ENCODE data around the gene LYAR. TPM values are rescaled to one million over a fixed set of nuclear protein-coding genes. Genes with fewer than 3 reads are reported as not detected.
"Not testable (repeated sequence)": the region's sequence is repeated elsewhere in the genome, so short reads cannot be mapped to it uniquely, and the experiment has no call there.

Gene LYAR
- total RNA-seq, 1 experiment from 2014 or later, result 47.1 TPM

- Histone ChIP-seq H3K9me3 (replicated peaks) (no peaks in the 10 kb centered on the region; the same call in 1 of the 2 replicates), H3K27ac (peak overlapping the region; percentile 93), H3K27me3 (replicated peaks) (no peaks in the 10 kb centered on the region), H3K4me1 (replicated peaks) (peaks cover 36% of the 10 kb centered on the region), H3K36me3 (peaks cover 61% of the 10 kb centered on the region), H3K4me3 (no peak overlapping the region)
- DNase-seq (ENCODE audit: low read depth in 1 of 2, low spot score in 2 of 2), result no peak
These were observed 21.2 kb downstream of the LYAR start for GRCh38 chr4:4268776-4269175.

GRCh38 chr4:4267981-4268380, 22.0 kb downstream of the LYAR start:
- Histone ChIP-seq H3K9me3 (replicated peaks) (no peaks in the 10 kb centered on the region; the same call in 1 of the 2 replicates), H3K4me1 (replicated peaks) (peaks cover 36% of the 10 kb centered on the region), H3K36me3 (peaks cover 53% of the 10 kb centered on the region), H3K4me3 (no peak overlapping the region), H3K27me3 (replicated peaks) (no peaks in the 10 kb centered on the region), H3K27ac (peak overlapping the region; percentile 93)
- DNase-seq (ENCODE audit: low read depth in 1 of 2, low spot score in 2 of 2), result peak; percentile 66 to 72

GRCh38 chr4:4260185-4260751, 29.7 kb downstream of the LYAR start:
- no peak overlapping the region for H3K27ac ChIP-seq
- no peaks in the 10 kb centered on the region for H3K4me1 ChIP-seq (replicated peaks)
- no peaks in the 10 kb centered on the region for H3K36me3 ChIP-seq
- H3K4me3 ChIP-seq, result no peak overlapping the region
- DNase-seq (ENCODE audit: low read depth in 1 of 2, low spot score in 2 of 2), result peak in 1 of 2 experiments; percentile 36
- no peaks in the 10 kb centered on the region for H3K9me3 ChIP-seq (replicated peaks)
- H3K27me3 ChIP-seq (replicated peaks), result 0 out of 2 replicates have a peak, but pooled peaks cover 11% of the 10 kb centered on the region

- DNase-seq (ENCODE audit: low read depth in 1 of 2, low spot score in 2 of 2), result no peak
- Histone ChIP-seq H3K4me3 (no peak overlapping the region), H3K4me1 (replicated peaks) (no peaks in the 10 kb centered on the region), H3K36me3 (no peaks in the 10 kb centered on the region), H3K27me3 (replicated peaks) (0 out of 2 replicates have a peak, but pooled peaks cover 11% of the 10 kb centered on the region), H3K9me3 (replicated peaks) (no peaks in the 10 kb centered on the region), H3K27ac (no peak overlapping the region)
These were observed 30.4 kb downstream of the LYAR start for GRCh38 chr4:4259484-4260100.

- H3K27me3 ChIP-seq (replicated peaks), result 0 out of 2 replicates have a peak, but pooled peaks cover 16% of the 10 kb centered on the region
- H3K27ac ChIP-seq; H3K4me3 ChIP-seq; H3K36me3 ChIP-seq; H3K9me3 ChIP-seq (replicated peaks); H3K4me1 ChIP-seq (replicated peaks); DNase-seq (ENCODE audit: low read depth in 1 of 2, low spot score in 2 of 2): not testable (repeated sequence)
These were observed 32.2 kb downstream of the LYAR start for GRCh38 chr4:4257705-4258104.

- DNase-seq (ENCODE audit: low read depth in 1 of 2, low spot score in 2 of 2), result no peak
- Histone ChIP-seq H3K27me3 (replicated peaks) (0 out of 2 replicates have a peak, but pooled peaks cover 16% of the 10 kb centered on the region), H3K27ac (no peak overlapping the region), H3K36me3 (no peaks in the 10 kb centered on the region), H3K9me3 (replicated peaks) (no peaks in the 10 kb centered on the region), H3K4me1 (replicated peaks) (no peaks in the 10 kb centered on the region), H3K4me3 (no peak overlapping the region)
These were observed 33.2 kb downstream of the LYAR start for GRCh38 chr4:4256799-4257198.

- no peak overlapping the region for H3K27ac ChIP-seq
- no peaks in the 10 kb centered on the region for H3K36me3 ChIP-seq
- DNase-seq (ENCODE audit: low read depth in 1 of 2, low spot score in 2 of 2), result no peak
- H3K4me3 ChIP-seq, result no peak overlapping the region
- no peaks in the 10 kb centered on the region for H3K9me3 ChIP-seq (replicated peaks)
- 0 out of 2 replicates have a peak, but pooled peaks cover 16% of the 10 kb centered on the region for H3K27me3 ChIP-seq (replicated peaks)
- no peaks in the 10 kb centered on the region for H3K4me1 ChIP-seq (replicated peaks)
These were observed 35.3 kb downstream of the LYAR start for GRCh38 chr4:4254666-4255065.

- Histone ChIP-seq H3K36me3 (no peaks in the 10 kb centered on the region), H3K27ac (no peak overlapping the region), H3K4me3 (no peak overlapping the region), H3K27me3 (replicated peaks) (0 out of 2 replicates have a peak, but pooled peaks cover 16% of the 10 kb centered on the region), H3K4me1 (replicated peaks) (peaks cover 1% of the 10 kb centered on the region), H3K9me3 (replicated peaks) (no peaks in the 10 kb centered on the region)
- no peak for DNase-seq (ENCODE audit: low read depth in 1 of 2, low spot score in 2 of 2)
These were observed 35.8 kb downstream of the LYAR start for GRCh38 chr4:4254199-4254598.

- no peaks in the 10 kb centered on the region for H3K9me3 ChIP-seq (replicated peaks)
- 0 out of 2 replicates have a peak, but pooled peaks cover 5% of the 10 kb centered on the region for H3K27me3 ChIP-seq (replicated peaks)
- no peak for DNase-seq (ENCODE audit: low read depth in 1 of 2, low spot score in 2 of 2)
- no peak overlapping the region for H3K4me3 ChIP-seq
- H3K27ac ChIP-seq, result no peak overlapping the region
- H3K4me1 ChIP-seq (replicated peaks), result peaks cover 15% of the 10 kb centered on the region
- H3K36me3 ChIP-seq, result peaks cover 17% of the 10 kb centered on the region
These were observed 40.1 kb downstream of the LYAR start for GRCh38 chr4:4249866-4250265.

- Histone ChIP-seq H3K36me3 (peaks cover 22% of the 10 kb centered on the region), H3K4me1 (replicated peaks) (peaks cover 15% of the 10 kb centered on the region)
- H3K9me3 ChIP-seq (replicated peaks); H3K27ac ChIP-seq; H3K27me3 ChIP-seq (replicated peaks); H3K4me3 ChIP-seq; DNase-seq (ENCODE audit: low read depth in 1 of 2, low spot score in 2 of 2): not testable (repeated sequence)
These were observed 40.6 kb downstream of the LYAR start for GRCh38 chr4:4249342-4249741.

- Histone ChIP-seq H3K27me3 (replicated peaks) (0 out of 2 replicates have a peak, but pooled peaks cover 5% of the 10 kb centered on the region), H3K27ac (peak overlapping the region; percentile 87)
- no peak for DNase-seq (ENCODE audit: low read depth in 1 of 2, low spot score in 2 of 2)
These were observed 41.1 kb downstream of the LYAR start for GRCh38 chr4:4248885-4249203.

GRCh38 chr4:4248029-4248884, 41.7 kb downstream of the LYAR start, which contains the start of gene TMEM128:
TSS of gene TMEM128 (minus strand) at chr4:4248223. CDS start at chr4:4248202, 21 bp downstream.
- peak within 1 kb of the TSS; percentile 87 for H3K27ac ChIP-seq
- H3K4me1 ChIP-seq (replicated peaks), result peaks cover 15% of the 10 kb centered on the region
- H3K9me3 ChIP-seq (replicated peaks), result no peaks in the 10 kb centered on the region
- 0 out of 2 replicates have a peak, but pooled peaks cover 5% of the 10 kb centered on the region for H3K27me3 ChIP-seq (replicated peaks)
- peak; percentile 94 to 95 for DNase-seq (ENCODE audit: low read depth in 1 of 2, low spot score in 2 of 2)
- peaks cover 30% of the 10 kb centered on the region for H3K36me3 ChIP-seq
- peak within 1 kb of the TSS; percentile 83 for H3K4me3 ChIP-seq

More at GRCh38 chr4:4248885-4249203, 41.1 kb downstream of the LYAR start:
- Histone ChIP-seq H3K36me3 (peaks cover 25% of the 10 kb centered on the region), H3K4me3 (peak overlapping the region; percentile 83), H3K4me1 (replicated peaks) (peaks cover 15% of the 10 kb centered on the region), H3K9me3 (replicated peaks) (no peaks in the 10 kb centered on the region)

GRCh38 chr4:4247696-4248028, 42.3 kb downstream of the LYAR start:
- peaks cover 15% of the 10 kb centered on the region for H3K4me1 ChIP-seq (replicated peaks)
- H3K27ac ChIP-seq, result peak overlapping the region; percentile 87
- no peaks in the 10 kb centered on the region for H3K9me3 ChIP-seq (replicated peaks)
- 0 out of 2 replicates have a peak, but pooled peaks cover under 1% of the 10 kb centered on the region for H3K27me3 ChIP-seq (replicated peaks)
- no peak for DNase-seq (ENCODE audit: low read depth in 1 of 2, low spot score in 2 of 2)
- H3K36me3 ChIP-seq, result peaks cover 34% of the 10 kb centered on the region
- peak overlapping the region; percentile 83 for H3K4me3 ChIP-seq

- no peaks in the 10 kb centered on the region for H3K9me3 ChIP-seq (replicated peaks)
- H3K27ac ChIP-seq, result no peak overlapping the region
- no peak for DNase-seq (ENCODE audit: low read depth in 1 of 2, low spot score in 2 of 2)
- no peaks in the 10 kb centered on the region for H3K27me3 ChIP-seq (replicated peaks)
- H3K4me1 ChIP-seq (replicated peaks), result peaks cover 15% of the 10 kb centered on the region
- peaks cover 53% of the 10 kb centered on the region for H3K36me3 ChIP-seq
- H3K4me3 ChIP-seq, result no peak overlapping the region
These were observed 44.8 kb downstream of the LYAR start for GRCh38 chr4:4245172-4245571.

All from SJSA1 (cell line).